H1 (cell line): ENCODE data around the gene RTN4RL1. TPM values are rescaled to one million over a fixed set of nuclear protein-coding genes. Genes with fewer than 3 reads are reported as not detected.

ENCODE experiments used
- ASH2L ChIP-seq: fragments of 200-600, 300-600 bp; sonication (generic); IDR thresholded peaks from one replicate; pipeline ENCODE4 v1.7.1; 2017; ENCODE audit warnings: low read length
- CHD7 ChIP-seq: fragments of 300-600 bp; sonication (generic); IDR thresholded peaks from 2 replicates; pipeline ENCODE4 v1.7.1; 2012; ENCODE audit warnings: low read length, moderate library complexity, mild to moderate bottlenecking, inconsistent platforms; ENCODE audit not compliant: insufficient replicate concordance
- JUN ChIP-seq: IDR thresholded peaks from 2 replicates; pipeline ENCODE4 v1.6.1; 2011; ENCODE audit warnings: low read depth, mild to moderate bottlenecking, improper control_type of control experiment, low read length
- polyA plus RNA-seq, 7 experiments: library from polyadenylated mRNA; depleted of rRNA in 3 of 7; stranded (reverse) in 5 of 7; unstranded in 2 of 7; fragments of >200 nt in 5 of 7; fragments of 200-250 nt in 2 of 7; gene quantifications; 1 replicate in 5 of 7; 2 replicates in 1 of 7; 4 replicates in 1 of 7; pipeline versions ENCODE4 v1.2.1 to v1.2.3, GENCODE V29; 2011 to 2013; ENCODE audit warnings: missing spikeins in 2 of 7, mixed read lengths in 2 of 7
- total RNA-seq: library from RNA; stranded (reverse); fragmentation: NEBNext Ultra II Directional; extraction: Animal tissue kit (Norgen Biotek cat#: 25700); gene quantifications from 2 replicates; pipeline ENCODE4 v1.2.1, GENCODE V29; 2021

RTN4RL1 gene
- total and polyA plus RNA-seq, 2 of the 8 experiments (the other 6 are each of a cell fraction or from before 2014, with no cell fraction given), result 0.09 TPM; not detected in 1

GRCh38 chr17:1915889-1916288 is 109.2 kb downstream of the RTN4RL1 start (continued):
- TF ChIP-seq CHD7 (no peak), ASH2L (no peak), JUN (no peak)
